GM12878 (cell line): ENCODE measurements around the gene MOGAT2. TPM values are rescaled to one million over a fixed set of nuclear protein-coding genes. Genes with fewer than 3 reads are reported as not detected.

Experiments
- ASH2L ChIP-seq: fragments of 300-600, 200-600 bp; sonication (generic); IDR thresholded peaks from 2 replicates; pipeline ENCODE4 v1.6.1; 2017; ENCODE audit warnings: low read depth, mild to moderate bottlenecking, borderline replicate concordance
- CHD2 ChIP-seq: IDR thresholded peaks from 2 replicates; pipeline ENCODE4 v1.6.1; 2011; ENCODE audit warnings: low read depth, low read length, improper control_type of control experiment, borderline replicate concordance
- FOXK2 ChIP-seq: fragments of 450-650 bp; IDR thresholded peaks from 2 replicates; pipeline ENCODE4 v1.6.1; 2017; ENCODE audit warnings: mild to moderate bottlenecking, moderate library complexity
- HDGF ChIP-seq: fragments of 450-650 bp; IDR thresholded peaks from 2 replicates; pipeline ENCODE4 v1.6.1; 2016; ENCODE audit warnings: antibody characterized with exemption
- IKZF1 ChIP-seq: fragments of 450-650 bp; conservative IDR thresholded peaks from 2 replicates; pipeline ENCODE4 v1.6.1; 2017; ENCODE audit warnings: antibody characterized with exemption, mild to moderate bottlenecking
- LARP7 ChIP-seq: fragments of 450-650 bp; IDR thresholded peaks from 2 replicates; pipeline ENCODE4 v1.6.1; 2017; ENCODE audit warnings: mild to moderate bottlenecking
- PAX5 ChIP-seq: IDR thresholded peaks from 2 replicates; pipeline ENCODE4 v1.6.1; 2011; ENCODE audit warnings: low read depth, low read length, borderline replicate concordance
- RBBP5 ChIP-seq: fragments of 200-600 bp; sonication (generic); conservative IDR thresholded peaks from 2 replicates; pipeline ENCODE4 v1.6.1; 2016
- RELA ChIP-seq: fragments of 450-650 bp; IDR thresholded peaks from 2 replicates; pipeline ENCODE4 v1.8.0; 2014; ENCODE audit warnings: borderline replicate concordance; ENCODE audit not compliant: partially characterized antibody
- SREBF1 ChIP-seq: IDR thresholded peaks from 2 replicates; pipeline ENCODE4 v1.6.1; 2012; ENCODE audit warnings: mild to moderate bottlenecking, low read length
- STAT3 ChIP-seq: IDR thresholded peaks from 2 replicates; pipeline ENCODE4 v1.6.1; 2011; ENCODE audit warnings: low read depth, low read length, improper control_type of control experiment
- TBL1XR1 ChIP-seq: IDR thresholded peaks from 2 replicates; pipeline ENCODE4 v1.6.1; 2012; ENCODE audit warnings: low read depth, low read length, improper control_type of control experiment
- TCF7 ChIP-seq: IDR thresholded peaks from 2 replicates; pipeline ENCODE4 v1.6.1; 2014; ENCODE audit warnings: antibody characterized with exemption, borderline replicate concordance
- YBX1 ChIP-seq: fragments of 450-650 bp; IDR thresholded peaks from 2 replicates; pipeline ENCODE4 v1.6.1; 2016; ENCODE audit warnings: antibody characterized with exemption
- ZNF24 ChIP-seq: fragments of 450-650 bp; IDR thresholded peaks from 2 replicates; pipeline ENCODE4 v1.6.1; 2017; ENCODE audit warnings: antibody characterized with exemption, mild to moderate bottlenecking
- ZNF274 ChIP-seq: IDR thresholded peaks from one replicate; pipeline ENCODE4 v1.8.0; 2011; ENCODE audit not compliant: insufficient read length, insufficient read depth
- ZZZ3 ChIP-seq: IDR thresholded peaks from 2 replicates; pipeline ENCODE4 v1.6.1; 2011; ENCODE audit warnings: low read depth; ENCODE audit not compliant: control insufficient read depth, insufficient read length
- polyA plus RNA-seq, 11 experiments: library from polyadenylated mRNA; depleted of rRNA in 4 of 11; unstranded in 6 of 11; stranded (reverse) in 5 of 11; fragments of >200 nt; fragmentation: Nextera tagmentation in 4 of 11; fragmentation: Illumina TruSeq in 1 of 11; extraction: Ambion mirVana in 4 of 11; extraction: Trizol in 1 of 11; gene quantifications; 1 replicate in 1 of 11; 2 replicates in 10 of 11; pipeline versions ENCODE4 v1.2.1 to v1.2.3, GENCODE V29; 2011 to 2016; ENCODE audit warnings: inconsistent platforms in 2 of 11, missing spikeins in 2 of 11, low read depth in 1 of 11
- total RNA-seq, 4 experiments: library from RNA; depleted of rRNA in 3 of 4; stranded (reverse); fragments of >200 nt in 3 of 4; fragmentation: Illumina TruSeq in 1 of 4; extraction: Trizol in 1 of 4; gene quantifications; 2 replicates each; pipeline versions ENCODE4 v1.2.1 to v1.2.3, GENCODE V29; 2013 to 2021
- TF ChIP-seq, protein P1 (sequence below), 3 experiments: IDR thresholded peaks in 2 of 3; conservative IDR thresholded peaks in 1 of 3; 2 replicates each; pipeline ENCODE4 v1.5.1; 2011; ENCODE audit warnings: low read depth in 3 of 3, low read length in 3 of 3, mild to moderate bottlenecking in 3 of 3, control low read depth in 2 of 3, moderate library complexity in 2 of 3, inconsistent platforms in 1 of 3, mixed read lengths in 1 of 3; ENCODE audit not compliant: control insufficient read depth in 2 of 3, insufficient read depth in 1 of 3; ENCODE audit errors: extremely low read depth in 1 of 3
- TF ChIP-seq, protein P2 (sequence below): fragments of 450-650 bp; IDR thresholded peaks from 2 replicates; pipeline ENCODE4 v1.6.1; 2016; ENCODE audit warnings: mild to moderate bottlenecking, moderate library complexity, borderline replicate concordance
- TF ChIP-seq, protein P3 (sequence below): fragments of 450-650 bp; IDR thresholded peaks from 2 replicates; pipeline ENCODE4 v1.6.1; 2017; ENCODE audit warnings: borderline replicate concordance
- TF ChIP-seq, protein P4 (sequence below): IDR thresholded peaks from 2 replicates; pipeline ENCODE4 v1.6.1; 2012; ENCODE audit warnings: low read length, inconsistent platforms
- TF ChIP-seq, protein P5 (sequence below): IDR thresholded peaks from 2 replicates; pipeline ENCODE4 v1.6.1; 2011; ENCODE audit warnings: mild to moderate bottlenecking, low read depth, low read length, moderate library complexity; ENCODE audit not compliant: insufficient replicate concordance

The MOGAT2 gene
- total and polyA plus RNA-seq, 10 of the 15 experiments (the other 5 are each of a cell fraction or from before 2014, with no cell fraction given), result 0.15 to 0.45 (median 0.22) TPM; not detected in 1

DNA sequence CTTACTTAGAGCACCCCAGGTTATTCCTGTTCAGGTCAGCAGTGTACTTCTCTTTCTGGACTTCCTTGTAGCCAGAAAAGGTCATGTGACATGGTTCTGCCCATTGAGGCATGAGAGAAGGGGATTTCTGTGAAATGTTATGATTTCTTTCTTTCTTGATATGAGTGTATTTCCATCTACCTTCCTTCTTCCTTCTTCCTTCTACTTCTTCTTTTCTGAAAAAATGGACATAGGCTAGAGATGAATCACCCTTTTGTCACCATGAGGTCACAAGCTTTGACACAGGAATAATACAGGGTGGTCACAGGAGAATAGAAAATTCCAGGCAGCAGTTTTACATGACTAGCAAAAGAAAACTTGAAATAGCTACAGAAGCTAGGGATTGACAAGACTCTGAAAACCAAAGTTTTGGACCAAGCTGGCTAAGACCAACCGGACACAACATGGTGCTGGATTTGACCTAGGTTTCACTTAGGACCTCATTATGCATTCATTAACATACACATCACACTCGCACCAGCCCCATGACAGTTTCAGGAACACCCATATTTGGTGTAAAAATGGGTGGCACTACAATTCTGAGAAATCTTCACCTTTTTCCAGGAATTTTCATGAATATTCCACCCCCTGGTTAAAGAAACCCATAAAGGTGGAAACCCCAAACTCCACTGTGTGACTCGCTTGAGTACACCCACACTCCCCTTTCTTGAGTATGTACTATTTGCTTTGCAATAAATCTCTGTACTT is 27.6 kb upstream of the MOGAT2 start (continued):
- TF ChIP-seq, protein P1, sequence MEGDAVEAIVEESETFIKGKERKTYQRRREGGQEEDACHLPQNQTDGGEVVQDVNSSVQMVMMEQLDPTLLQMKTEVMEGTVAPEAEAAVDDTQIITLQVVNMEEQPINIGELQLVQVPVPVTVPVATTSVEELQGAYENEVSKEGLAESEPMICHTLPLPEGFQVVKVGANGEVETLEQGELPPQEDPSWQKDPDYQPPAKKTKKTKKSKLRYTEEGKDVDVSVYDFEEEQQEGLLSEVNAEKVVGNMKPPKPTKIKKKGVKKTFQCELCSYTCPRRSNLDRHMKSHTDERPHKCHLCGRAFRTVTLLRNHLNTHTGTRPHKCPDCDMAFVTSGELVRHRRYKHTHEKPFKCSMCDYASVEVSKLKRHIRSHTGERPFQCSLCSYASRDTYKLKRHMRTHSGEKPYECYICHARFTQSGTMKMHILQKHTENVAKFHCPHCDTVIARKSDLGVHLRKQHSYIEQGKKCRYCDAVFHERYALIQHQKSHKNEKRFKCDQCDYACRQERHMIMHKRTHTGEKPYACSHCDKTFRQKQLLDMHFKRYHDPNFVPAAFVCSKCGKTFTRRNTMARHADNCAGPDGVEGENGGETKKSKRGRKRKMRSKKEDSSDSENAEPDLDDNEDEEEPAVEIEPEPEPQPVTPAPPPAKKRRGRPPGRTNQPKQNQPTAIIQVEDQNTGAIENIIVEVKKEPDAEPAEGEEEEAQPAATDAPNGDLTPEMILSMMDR (IDR thresholded peaks at IDR 0.05 in 2 of 3, conservative IDR thresholded peaks at IDR 0.05 in 1 of 3; ENCODE audit: control insufficient read depth in 2 of 3, extremely low read depth in 1 of 3, insufficient read depth in 1 of 3, low read depth in 3 of 3, low read length in 3 of 3), result no peak
- TF ChIP-seq IKZF1 (peak; percentile 95), RBBP5 (no peak), YBX1 (no peak), SREBF1 (no peak), STAT3 (no peak), ZNF24 (no peak), TCF7 (no peak), FOXK2 (no peak), CHD2 (no peak), RELA (no peak), ZZZ3 (no peak), PAX5 (no peak), HDGF (no peak), ASH2L (no peak), ZNF274 (no peak), LARP7 (no peak), TBL1XR1 (no peak)
- TF ChIP-seq, protein P2, sequence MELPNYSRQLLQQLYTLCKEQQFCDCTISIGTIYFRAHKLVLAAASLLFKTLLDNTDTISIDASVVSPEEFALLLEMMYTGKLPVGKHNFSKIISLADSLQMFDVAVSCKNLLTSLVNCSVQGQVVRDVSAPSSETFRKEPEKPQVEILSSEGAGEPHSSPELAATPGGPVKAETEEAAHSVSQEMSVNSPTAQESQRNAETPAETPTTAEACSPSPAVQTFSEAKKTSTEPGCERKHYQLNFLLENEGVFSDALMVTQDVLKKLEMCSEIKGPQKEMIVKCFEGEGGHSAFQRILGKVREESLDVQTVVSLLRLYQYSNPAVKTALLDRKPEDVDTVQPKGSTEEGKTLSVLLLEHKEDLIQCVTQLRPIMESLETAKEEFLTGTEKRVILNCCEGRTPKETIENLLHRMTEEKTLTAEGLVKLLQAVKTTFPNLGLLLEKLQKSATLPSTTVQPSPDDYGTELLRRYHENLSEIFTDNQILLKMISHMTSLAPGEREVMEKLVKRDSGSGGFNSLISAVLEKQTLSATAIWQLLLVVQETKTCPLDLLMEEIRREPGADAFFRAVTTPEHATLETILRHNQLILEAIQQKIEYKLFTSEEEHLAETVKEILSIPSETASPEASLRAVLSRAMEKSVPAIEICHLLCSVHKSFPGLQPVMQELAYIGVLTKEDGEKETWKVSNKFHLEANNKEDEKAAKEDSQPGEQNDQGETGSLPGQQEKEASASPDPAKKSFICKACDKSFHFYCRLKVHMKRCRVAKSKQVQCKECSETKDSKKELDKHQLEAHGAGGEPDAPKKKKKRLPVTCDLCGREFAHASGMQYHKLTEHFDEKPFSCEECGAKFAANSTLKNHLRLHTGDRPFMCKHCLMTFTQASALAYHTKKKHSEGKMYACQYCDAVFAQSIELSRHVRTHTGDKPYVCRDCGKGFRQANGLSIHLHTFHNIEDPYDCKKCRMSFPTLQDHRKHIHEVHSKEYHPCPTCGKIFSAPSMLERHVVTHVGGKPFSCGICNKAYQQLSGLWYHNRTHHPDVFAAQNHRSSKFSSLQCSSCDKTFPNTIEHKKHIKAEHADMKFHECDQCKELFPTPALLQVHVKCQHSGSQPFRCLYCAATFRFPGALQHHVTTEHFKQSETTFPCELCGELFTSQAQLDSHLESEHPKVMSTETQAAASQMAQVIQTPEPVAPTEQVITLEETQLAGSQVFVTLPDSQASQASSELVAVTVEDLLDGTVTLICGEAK, result no peak
- TF ChIP-seq, protein P3, sequence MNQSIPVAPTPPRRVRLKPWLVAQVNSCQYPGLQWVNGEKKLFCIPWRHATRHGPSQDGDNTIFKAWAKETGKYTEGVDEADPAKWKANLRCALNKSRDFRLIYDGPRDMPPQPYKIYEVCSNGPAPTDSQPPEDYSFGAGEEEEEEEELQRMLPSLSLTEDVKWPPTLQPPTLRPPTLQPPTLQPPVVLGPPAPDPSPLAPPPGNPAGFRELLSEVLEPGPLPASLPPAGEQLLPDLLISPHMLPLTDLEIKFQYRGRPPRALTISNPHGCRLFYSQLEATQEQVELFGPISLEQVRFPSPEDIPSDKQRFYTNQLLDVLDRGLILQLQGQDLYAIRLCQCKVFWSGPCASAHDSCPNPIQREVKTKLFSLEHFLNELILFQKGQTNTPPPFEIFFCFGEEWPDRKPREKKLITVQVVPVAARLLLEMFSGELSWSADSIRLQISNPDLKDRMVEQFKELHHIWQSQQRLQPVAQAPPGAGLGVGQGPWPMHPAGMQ, result no peak
- TF ChIP-seq, protein P4, sequence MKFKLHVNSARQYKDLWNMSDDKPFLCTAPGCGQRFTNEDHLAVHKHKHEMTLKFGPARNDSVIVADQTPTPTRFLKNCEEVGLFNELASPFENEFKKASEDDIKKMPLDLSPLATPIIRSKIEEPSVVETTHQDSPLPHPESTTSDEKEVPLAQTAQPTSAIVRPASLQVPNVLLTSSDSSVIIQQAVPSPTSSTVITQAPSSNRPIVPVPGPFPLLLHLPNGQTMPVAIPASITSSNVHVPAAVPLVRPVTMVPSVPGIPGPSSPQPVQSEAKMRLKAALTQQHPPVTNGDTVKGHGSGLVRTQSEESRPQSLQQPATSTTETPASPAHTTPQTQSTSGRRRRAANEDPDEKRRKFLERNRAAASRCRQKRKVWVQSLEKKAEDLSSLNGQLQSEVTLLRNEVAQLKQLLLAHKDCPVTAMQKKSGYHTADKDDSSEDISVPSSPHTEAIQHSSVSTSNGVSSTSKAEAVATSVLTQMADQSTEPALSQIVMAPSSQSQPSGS, result peak; percentile 90
- TF ChIP-seq, protein P5, sequence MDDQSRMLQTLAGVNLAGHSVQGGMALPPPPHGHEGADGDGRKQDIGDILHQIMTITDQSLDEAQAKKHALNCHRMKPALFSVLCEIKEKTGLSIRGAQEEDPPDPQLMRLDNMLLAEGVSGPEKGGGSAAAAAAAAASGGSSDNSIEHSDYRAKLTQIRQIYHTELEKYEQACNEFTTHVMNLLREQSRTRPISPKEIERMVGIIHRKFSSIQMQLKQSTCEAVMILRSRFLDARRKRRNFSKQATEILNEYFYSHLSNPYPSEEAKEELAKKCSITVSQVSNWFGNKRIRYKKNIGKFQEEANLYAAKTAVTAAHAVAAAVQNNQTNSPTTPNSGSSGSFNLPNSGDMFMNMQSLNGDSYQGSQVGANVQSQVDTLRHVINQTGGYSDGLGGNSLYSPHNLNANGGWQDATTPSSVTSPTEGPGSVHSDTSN, result no peak
